ENCODE measurements around the gene GPD2. TPM values are rescaled to one million over a fixed set of nuclear protein-coding genes. Genes with fewer than 3 reads are reported as not detected.
"Not testable (repeated sequence)": the region's sequence is repeated elsewhere in the genome, so short reads cannot be mapped to it uniquely, and the experiment has no call there.

Gene GPD2
- total RNA-seq, 1 donor from 2014 or later: 25.3 TPM

GRCh38 chr2:156518138-156518537 lies 82.0 kb downstream of the GPD2 start:
- no peak overlapping the region for H3K27ac Mint-ChIP-seq
- no peaks in the 10 kb centered on the region for H3K27me3 Mint-ChIP-seq
- H3K4me1 Mint-ChIP-seq (ENCODE audit: unreplicated experiment): no peaks in the 10 kb centered on the region
- peaks cover 16% of the 10 kb centered on the region for H3K36me3 Mint-ChIP-seq
- DNase-seq (ENCODE audit: extremely low spot score, unreplicated experiment): no peak
- no peaks in the 10 kb centered on the region for H3K9me3 Mint-ChIP-seq
- no peak overlapping the region for H3K4me3 Mint-ChIP-seq
- TF ChIP-seq, protein P1, sequence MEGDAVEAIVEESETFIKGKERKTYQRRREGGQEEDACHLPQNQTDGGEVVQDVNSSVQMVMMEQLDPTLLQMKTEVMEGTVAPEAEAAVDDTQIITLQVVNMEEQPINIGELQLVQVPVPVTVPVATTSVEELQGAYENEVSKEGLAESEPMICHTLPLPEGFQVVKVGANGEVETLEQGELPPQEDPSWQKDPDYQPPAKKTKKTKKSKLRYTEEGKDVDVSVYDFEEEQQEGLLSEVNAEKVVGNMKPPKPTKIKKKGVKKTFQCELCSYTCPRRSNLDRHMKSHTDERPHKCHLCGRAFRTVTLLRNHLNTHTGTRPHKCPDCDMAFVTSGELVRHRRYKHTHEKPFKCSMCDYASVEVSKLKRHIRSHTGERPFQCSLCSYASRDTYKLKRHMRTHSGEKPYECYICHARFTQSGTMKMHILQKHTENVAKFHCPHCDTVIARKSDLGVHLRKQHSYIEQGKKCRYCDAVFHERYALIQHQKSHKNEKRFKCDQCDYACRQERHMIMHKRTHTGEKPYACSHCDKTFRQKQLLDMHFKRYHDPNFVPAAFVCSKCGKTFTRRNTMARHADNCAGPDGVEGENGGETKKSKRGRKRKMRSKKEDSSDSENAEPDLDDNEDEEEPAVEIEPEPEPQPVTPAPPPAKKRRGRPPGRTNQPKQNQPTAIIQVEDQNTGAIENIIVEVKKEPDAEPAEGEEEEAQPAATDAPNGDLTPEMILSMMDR (conservative IDR thresholded peaks at IDR 0.05): no peak

DNA sequence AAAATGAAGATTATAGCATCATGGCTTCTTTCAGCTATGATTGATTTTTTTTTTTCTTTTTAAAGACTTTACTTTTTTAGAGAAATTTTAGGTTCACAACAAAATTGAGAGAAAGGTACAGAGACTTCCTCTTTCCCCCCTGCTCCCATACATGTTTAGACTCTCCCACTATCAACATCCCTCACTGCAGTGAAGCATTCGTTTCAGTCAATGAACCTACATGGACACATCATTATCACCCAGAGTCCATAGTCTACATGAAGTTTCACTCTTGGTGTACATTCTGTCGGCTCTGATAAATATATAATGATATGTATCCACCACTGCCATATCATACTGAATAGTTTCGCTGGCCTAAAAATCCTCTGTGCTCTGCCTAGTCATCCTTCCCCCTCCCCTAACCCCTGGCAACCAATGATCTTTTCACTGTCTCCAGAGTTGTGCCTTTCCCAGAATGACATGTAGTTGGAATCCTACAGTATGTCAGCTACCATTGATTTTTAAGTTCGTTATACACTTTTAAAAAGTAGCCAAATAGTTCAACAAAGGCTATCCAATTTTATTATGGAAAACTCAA lies 86.8 kb downstream of the GPD2 start:
- no peak overlapping the region for H3K27ac Mint-ChIP-seq
- TF ChIP-seq, protein P1 (conservative IDR thresholded peaks at IDR 0.05): no peak
- no peak for DNase-seq (ENCODE audit: extremely low spot score, unreplicated experiment)
- no peak overlapping the region for H3K4me3 Mint-ChIP-seq
- no peaks in the 10 kb centered on the region for H3K27me3 Mint-ChIP-seq
- H3K9me3 Mint-ChIP-seq: no peaks in the 10 kb centered on the region
- peaks cover 7% of the 10 kb centered on the region for H3K36me3 Mint-ChIP-seq
- H3K4me1 Mint-ChIP-seq (ENCODE audit: unreplicated experiment): no peaks in the 10 kb centered on the region

GRCh38 chr2:156526950-156527636 lies 90.9 kb downstream of the GPD2 start:
- DNase-seq (ENCODE audit: extremely low spot score, unreplicated experiment): no peak
- TF ChIP-seq, protein P1 (conservative IDR thresholded peaks at IDR 0.05): no peak
- Mint-ChIP-seq H3K27ac (no peak overlapping the region), H3K4me3 (no peak overlapping the region), H3K9me3 (no peaks in the 10 kb centered on the region), H3K27me3 (no peaks in the 10 kb centered on the region), H3K4me1 (ENCODE audit: unreplicated experiment) (no peaks in the 10 kb centered on the region), H3K36me3 (no peaks in the 10 kb centered on the region)

GRCh38 chr2:156528583-156528982 lies 92.4 kb downstream of the GPD2 start:
- H3K36me3 Mint-ChIP-seq; H3K4me1 Mint-ChIP-seq (ENCODE audit: unreplicated experiment); H3K27me3 Mint-ChIP-seq; H3K4me3 Mint-ChIP-seq; H3K9me3 Mint-ChIP-seq; H3K27ac Mint-ChIP-seq; DNase-seq (ENCODE audit: extremely low spot score, unreplicated experiment): not testable (repeated sequence)

GRCh38 chr2:156532989-156533388 lies 96.8 kb downstream of the GPD2 start:
- H3K9me3 Mint-ChIP-seq: no peaks in the 10 kb centered on the region
- no peak overlapping the region for H3K27ac Mint-ChIP-seq
- H3K4me3 Mint-ChIP-seq: no peak overlapping the region
- peaks cover 4% of the 10 kb centered on the region for H3K4me1 Mint-ChIP-seq (ENCODE audit: unreplicated experiment)
- peaks cover 6% of the 10 kb centered on the region for H3K36me3 Mint-ChIP-seq
- DNase-seq (ENCODE audit: extremely low spot score, unreplicated experiment): no peak
- TF ChIP-seq, protein P1 (conservative IDR thresholded peaks at IDR 0.05): no peak
- H3K27me3 Mint-ChIP-seq: no peaks in the 10 kb centered on the region

DNA sequence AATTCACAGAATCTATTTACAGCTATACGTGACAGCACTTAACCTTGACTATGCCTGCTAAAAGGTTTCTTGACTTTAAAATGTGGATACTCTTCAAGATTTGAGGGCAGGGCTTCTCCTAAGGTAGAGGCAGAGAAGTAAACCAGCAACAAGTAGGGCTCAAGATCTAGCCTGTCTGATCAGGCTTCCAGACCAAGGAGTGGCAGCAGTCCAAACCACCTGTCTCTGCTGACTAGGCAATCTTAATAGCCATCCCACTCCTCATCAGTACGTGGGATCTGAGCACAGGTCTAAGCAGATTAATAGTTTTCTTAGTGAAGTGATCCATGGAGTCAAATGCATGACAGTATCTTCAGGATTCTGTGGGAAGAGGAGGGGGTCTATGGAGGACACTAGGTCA lies 100.4 kb downstream of the GPD2 start:
- Mint-ChIP-seq H3K9me3 (no peaks in the 10 kb centered on the region), H3K4me1 (ENCODE audit: unreplicated experiment) (peaks cover 4% of the 10 kb centered on the region), H3K27me3 (no peaks in the 10 kb centered on the region), H3K4me3 (no peak overlapping the region), H3K36me3 (peaks cover 6% of the 10 kb centered on the region), H3K27ac (no peak overlapping the region)
- DNase-seq (ENCODE audit: extremely low spot score, unreplicated experiment): no peak
- TF ChIP-seq, protein P1 (conservative IDR thresholded peaks at IDR 0.05): no peak
